HG03196 (cell line): Measurements from ENCODE around the gene FAM170B.

Source experiments
- ATAC-seq: cut with Tn5 transposase; IDR thresholded peaks from one replicate; pipeline ENCODE4 v1.9.1; 2021; ENCODE audit not compliant: unreplicated experiment

FAM170B gene

DNA sequence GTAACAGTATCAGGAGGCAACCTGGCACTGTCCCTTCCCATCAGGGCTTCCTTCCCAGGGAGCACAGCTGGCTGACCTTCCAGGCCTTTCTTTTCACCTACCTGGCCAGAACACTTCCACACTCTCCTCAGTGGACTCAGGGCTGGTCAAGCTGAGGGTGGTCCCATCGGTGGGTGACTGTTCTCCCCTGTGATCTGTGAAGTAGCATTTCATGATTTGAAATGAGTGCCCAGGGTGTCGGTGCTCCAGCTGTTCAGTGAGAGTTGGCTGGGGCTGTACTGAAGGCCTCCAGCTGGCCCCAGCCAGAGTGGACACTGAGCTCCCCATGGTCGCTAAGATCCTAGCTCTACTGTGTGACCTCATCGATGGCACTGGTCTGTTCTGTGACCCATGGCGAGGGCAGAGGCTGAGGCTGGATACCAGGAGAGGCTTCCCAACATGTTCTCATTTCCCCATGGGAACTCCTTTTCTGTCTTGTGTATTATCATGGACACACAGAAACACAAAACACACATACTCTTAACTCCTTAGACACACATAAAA lies at the start of gene FAM170B:
Gene FAM170B (minus strand): TSS at position 316 of the 543 bp plus-strand sequence. CDS start 103 bp downstream, at position 213.
- no peak for ATAC-seq

- ATAC-seq = no peak
Measured at GRCh38 chr10:49182776-49183175, 49.0 kb upstream of the FAM170B start.

- no peak for ATAC-seq
Measured at GRCh38 chr10:49180444-49180860, 46.6 kb upstream of the FAM170B start.

DNA sequence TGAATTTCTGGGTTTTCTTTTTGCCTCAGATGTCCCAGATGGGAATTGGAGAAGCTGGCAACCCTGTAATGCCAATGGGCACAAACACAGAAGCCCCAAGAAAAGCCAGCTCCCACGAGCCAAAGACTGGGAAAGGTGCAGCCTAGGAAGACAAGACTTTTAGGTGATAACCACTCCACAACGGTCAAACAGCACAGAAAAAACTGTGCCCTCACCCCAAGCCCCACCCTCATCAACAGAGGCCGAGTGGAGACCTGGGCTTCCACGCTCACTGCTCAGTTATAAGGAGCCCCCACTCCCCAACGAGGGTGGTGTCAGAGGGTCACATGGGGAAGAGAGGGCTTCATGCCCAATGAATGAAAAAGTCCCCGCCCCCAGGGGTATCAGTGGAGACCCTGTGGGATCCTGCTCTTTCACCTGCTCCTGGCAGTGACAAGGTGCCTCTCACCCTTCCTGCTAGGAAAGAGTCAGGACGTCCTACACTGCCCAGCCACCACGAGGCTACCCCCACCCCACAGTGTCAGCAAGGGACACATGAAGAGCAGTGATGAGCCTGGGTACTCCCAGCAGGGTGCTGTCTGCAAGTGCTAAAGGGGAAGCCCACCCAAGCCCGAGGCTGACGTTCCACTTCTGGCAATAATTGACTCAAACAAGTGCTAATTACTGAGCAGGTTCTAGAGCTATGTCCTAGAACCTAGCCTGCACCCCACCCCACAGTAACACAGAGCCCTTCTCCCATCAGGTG lies 46.0 kb upstream of the FAM170B start:
- ATAC-seq = no peak

- no peak for ATAC-seq
Measured at GRCh38 chr10:49178489-49179471, 45.0 kb upstream of the FAM170B start.

- peak; percentile 79 for ATAC-seq
Measured at GRCh38 chr10:49177391-49178355, 43.9 kb upstream of the FAM170B start.

GRCh38 chr10:49176310-49177268 lies 42.8 kb upstream of the FAM170B start:
- ATAC-seq = no peak

DNA sequence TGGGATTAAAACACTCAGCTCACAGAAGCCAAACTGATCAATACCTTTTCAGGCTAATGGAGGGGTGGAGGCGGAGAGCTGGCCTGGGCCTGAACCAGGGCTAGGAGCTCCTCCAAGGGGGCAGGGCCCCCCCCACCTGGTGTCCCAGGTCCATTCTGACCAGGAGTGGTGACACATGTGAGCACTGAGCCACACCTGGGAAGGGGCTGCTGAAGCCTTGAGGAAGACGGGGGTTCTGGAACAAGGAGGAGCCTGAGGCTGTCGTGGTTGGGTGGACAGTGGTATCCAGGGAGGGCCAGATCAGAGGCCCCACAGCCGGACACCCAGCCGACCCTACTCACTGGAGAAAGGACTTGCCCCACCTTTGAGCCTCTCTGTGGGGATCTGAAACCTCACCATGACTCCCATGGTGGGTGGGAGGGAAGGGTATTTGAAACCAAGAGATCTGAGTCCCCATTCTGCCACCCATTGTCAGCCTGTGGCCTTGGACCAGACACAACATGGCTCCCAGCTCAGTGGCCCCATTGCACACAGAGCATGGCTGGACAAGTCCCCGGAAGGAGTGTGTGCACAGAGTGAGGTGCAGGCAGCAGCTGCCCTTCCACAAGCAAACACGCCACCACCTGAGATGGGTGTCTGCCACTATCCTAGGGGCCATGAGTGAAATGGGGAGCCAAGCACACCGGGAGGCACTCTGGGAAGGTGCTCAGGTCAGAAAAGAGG lies 41.9 kb upstream of the FAM170B start:
- no peak for ATAC-seq

DNA sequence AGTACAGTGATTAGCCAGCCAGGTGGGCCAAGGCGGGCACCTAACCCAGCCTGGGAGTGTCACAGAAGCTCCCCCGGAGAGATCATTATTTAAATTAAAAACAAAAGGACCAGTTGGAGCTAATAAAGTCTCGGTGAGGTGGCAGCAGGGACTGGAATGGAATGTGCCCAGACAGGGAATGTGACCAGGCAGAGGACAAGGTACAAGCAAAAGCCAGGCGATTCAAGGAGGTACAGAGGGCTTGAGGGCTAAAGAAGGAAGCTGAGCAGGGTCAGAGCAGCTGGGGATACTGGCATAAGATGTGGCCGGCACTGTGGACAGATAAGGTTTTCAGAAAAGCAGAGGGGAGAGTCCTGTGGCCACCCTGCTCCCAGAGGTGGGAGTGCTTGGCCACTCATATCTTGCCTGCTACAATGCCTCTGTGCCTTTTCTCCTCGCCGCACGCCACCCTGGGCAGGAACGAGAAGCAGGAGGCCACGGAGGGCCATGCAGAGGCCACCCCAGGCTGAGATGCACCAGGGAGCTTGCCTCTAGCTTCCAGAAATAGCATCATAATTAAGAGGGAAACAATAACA lies 41.2 kb upstream of the FAM170B start:
- no peak for ATAC-seq

DNA sequence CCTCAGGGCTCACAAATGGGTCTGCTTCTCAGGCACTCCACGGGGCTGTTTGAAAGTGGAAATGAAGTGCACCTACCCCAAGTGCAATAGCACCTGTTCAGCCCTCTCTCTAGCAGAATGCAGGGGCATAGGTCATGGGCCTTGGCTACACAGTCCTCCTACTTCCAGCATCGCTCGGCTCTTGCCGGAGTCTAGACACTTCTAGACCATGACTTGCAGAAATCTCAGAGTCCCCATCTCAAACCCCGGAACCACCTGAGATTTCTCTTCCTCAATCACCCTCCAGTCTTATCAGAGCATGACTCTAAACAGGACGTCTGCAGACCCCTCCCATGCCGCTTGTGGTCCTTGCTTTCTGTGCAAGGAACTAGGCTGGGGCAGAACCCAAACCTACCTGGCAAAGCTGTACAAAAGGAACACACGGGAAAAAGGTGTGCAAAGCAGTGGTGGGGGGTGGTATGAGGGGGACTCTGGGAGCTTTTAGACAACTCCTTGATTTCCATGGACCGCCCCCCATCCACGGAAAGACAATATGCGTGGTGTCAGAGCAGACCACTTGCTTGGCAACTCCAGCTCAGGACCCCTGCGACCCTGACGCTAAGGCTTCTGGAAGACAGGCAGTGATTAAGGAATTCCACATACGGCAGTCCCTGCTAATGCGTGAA lies 40.6 kb upstream of the FAM170B start:
- ATAC-seq = no peak

DNA sequence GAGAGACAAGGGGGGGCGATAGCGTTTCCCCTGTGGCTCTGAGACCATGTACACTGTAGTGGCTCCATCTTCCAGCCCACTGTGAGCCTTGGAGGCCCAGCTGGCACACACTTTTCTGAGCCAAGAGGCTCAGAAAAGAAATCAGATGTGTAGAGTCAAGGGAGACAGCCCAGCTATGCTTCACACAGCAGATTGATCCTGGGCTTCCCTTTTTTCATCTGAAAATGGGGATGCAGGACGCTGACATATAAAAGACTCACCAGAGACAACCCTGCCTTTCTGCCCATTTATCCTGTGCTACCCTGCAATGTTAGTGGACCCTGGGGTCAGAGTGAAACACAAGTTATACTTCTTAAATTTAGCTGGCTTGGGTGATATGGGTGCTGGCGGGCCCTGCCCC lies 40.0 kb upstream of the FAM170B start:
- ATAC-seq = no peak

GRCh38 chr10:49173201-49173772 lies 39.5 kb upstream of the FAM170B start:
- no peak for ATAC-seq

GRCh38 chr10:49172777-49173132 lies 38.9 kb upstream of the FAM170B start:
- no peak for ATAC-seq

DNA sequence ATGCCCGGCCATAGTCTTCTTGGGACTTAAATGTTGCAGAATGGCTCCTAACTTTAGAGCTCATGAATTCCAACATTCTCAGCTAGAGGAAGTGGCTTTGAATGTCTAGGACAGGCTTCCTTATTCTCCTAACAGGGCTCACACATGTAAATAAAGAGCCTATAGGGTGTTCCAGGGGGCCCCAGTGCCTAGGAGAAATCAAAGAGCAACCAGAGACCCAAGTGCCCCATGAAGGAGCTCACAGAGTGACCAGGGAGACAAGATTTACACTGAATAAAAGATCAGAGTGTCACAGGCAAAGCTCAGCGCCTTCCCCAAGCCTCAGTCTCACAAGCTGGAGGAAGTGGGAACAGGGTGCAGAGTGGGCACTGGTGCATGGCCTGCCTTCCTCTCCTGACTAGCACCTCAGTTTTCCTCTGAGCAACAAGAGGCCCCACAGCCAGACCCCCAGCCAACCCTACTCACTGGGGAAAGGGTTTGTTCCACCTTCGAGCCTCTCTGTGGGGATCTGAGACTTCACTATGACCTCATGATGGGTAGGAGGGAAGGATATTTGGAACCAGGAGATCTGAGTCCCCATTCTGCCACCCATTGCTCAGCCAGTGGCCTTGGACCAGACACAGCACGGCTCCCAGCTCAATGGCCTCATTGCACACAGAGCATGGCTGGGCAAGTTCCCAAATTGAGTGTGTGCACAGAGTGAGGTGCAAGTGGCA lies 38.4 kb upstream of the FAM170B start:
- no peak for ATAC-seq

GRCh38 chr10:49171326-49172060 lies 37.7 kb upstream of the FAM170B start:
- no peak for ATAC-seq

DNA sequence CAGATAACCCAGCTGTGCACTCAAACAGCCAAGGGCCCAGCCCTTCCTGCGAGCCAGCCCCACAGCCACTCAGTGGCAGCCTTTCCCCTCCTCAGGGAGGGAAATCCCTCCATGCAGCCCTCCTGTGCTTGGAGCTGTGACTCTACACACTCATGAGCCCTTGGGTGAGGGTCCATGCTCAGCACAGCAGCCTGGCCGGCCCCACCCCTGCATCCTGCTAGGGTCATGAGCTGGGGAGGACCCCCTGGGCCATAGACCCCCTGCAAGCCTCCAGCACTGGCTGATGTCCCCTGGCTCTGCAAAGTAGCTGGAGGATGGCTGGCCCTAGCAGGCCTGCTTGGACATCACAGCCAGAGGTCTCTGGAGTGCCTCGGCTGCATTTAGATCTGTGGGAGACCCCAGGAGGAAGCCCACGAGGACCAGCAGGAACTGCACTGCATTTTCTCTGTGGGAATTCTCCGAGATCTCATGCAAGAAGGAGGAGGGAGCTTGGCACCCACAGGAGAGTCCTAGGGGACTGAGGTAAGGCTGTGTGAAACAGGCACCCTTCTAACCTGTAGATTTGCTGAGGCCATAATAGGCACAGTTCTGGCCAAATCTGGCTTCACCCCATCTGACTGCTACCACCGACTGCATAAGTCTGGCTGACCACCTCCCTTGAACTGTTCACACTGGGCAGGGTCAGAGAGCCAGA lies 37.0 kb upstream of the FAM170B start:
- no peak for ATAC-seq
